H9 (cell line): ENCODE measurements around the gene TNFRSF18. TPM values are rescaled to one million over a fixed set of nuclear protein-coding genes. Genes with fewer than 3 reads are reported as not detected.

Source experiments
- DNase-seq: peaks from one replicate; pipeline ENCODE4 v3.0.0-alpha.2; 2017
- H2AFZ ChIP-seq: one replicate; pipeline ENCODE4 v1.6.1; 2013; ENCODE audit warnings: mild to moderate bottlenecking, low read length, control low read depth, moderate library complexity
- H2AK5ac ChIP-seq: 2 replicates; pipeline ENCODE4 v1.6.1; 2013; ENCODE audit warnings: low read length, control low read depth, mixed read lengths; ENCODE audit not compliant: insufficient read length
- H2BK120ac ChIP-seq: one replicate; pipeline ENCODE4 v1.6.1; 2013; ENCODE audit warnings: low read depth, mild to moderate bottlenecking, low read length, control low read depth, inconsistent platforms; ENCODE audit not compliant: poor library complexity, severe bottlenecking
- H2BK12ac ChIP-seq: 2 replicates; pipeline ENCODE4 v1.6.1; 2013; ENCODE audit warnings: low read length, control low read depth, mixed read lengths, low read depth; ENCODE audit not compliant: insufficient read length
- H2BK15ac ChIP-seq: 2 replicates; pipeline ENCODE4 v1.6.1; 2013; ENCODE audit warnings: low read depth, low read length, control low read depth
- H2BK20ac ChIP-seq: one replicate; pipeline ENCODE4 v1.6.1; 2013; ENCODE audit warnings: low read depth, mild to moderate bottlenecking, low read length, control low read depth, inconsistent platforms; ENCODE audit not compliant: poor library complexity, severe bottlenecking
- H2BK5ac ChIP-seq: 2 replicates; pipeline ENCODE4 v1.6.1; 2013; ENCODE audit warnings: low read length, control low read depth, mixed read lengths; ENCODE audit not compliant: insufficient read length
- H3K14ac ChIP-seq: 2 replicates; pipeline ENCODE4 v1.6.1; 2013; ENCODE audit warnings: low read length, control low read depth; ENCODE audit not compliant: insufficient read depth
- H3K18ac ChIP-seq: 2 replicates; pipeline ENCODE4 v1.6.1; 2013; ENCODE audit warnings: low read depth, mild to moderate bottlenecking, mixed read lengths, low read length, control low read depth; ENCODE audit not compliant: insufficient read length
- H3K23ac ChIP-seq: 2 replicates; pipeline ENCODE4 v1.6.1; 2013; ENCODE audit warnings: low read length, control low read depth, mixed read lengths, low read depth; ENCODE audit not compliant: insufficient read length
- H3K23me2 ChIP-seq: 2 replicates; pipeline ENCODE4 v1.6.1; 2013; ENCODE audit warnings: low read depth, mild to moderate bottlenecking, mixed read lengths, low read length, control low read depth; ENCODE audit not compliant: insufficient read length, poor library complexity, severe bottlenecking
- H3K27ac ChIP-seq: 2 replicates; pipeline ENCODE4 v1.5.1; 2013; ENCODE audit warnings: low read length, control low read depth, mixed read lengths, low read depth; ENCODE audit not compliant: insufficient read length
- H3K27me3 ChIP-seq: 2 replicates; pipeline ENCODE4 v1.6.1; 2013; ENCODE audit warnings: low read length, control low read depth, inconsistent platforms; ENCODE audit not compliant: insufficient read depth
- H3K4ac ChIP-seq: 2 replicates; pipeline ENCODE4 v1.6.1; 2013; ENCODE audit warnings: low read depth, mild to moderate bottlenecking, control low read depth, inconsistent platforms, low read length, moderate library complexity
- H3K4me1 ChIP-seq: 2 replicates; pipeline ENCODE4 v1.6.1; 2013; ENCODE audit warnings: low read length, control low read depth, inconsistent platforms; ENCODE audit not compliant: insufficient read depth
- H3K4me2 ChIP-seq: 2 replicates; pipeline ENCODE4 v1.6.1; 2013; ENCODE audit warnings: low read length, control low read depth, mixed read lengths; ENCODE audit not compliant: insufficient read length, insufficient read depth
- H3K56ac ChIP-seq: 2 replicates; pipeline ENCODE4 v1.6.1; 2013; ENCODE audit warnings: low read depth, mild to moderate bottlenecking, mixed read lengths, low read length, control low read depth; ENCODE audit not compliant: insufficient read length
- H3K79me1 ChIP-seq: 2 replicates; pipeline ENCODE4 v1.6.1; 2013; ENCODE audit warnings: low read depth, mild to moderate bottlenecking, moderate library complexity, low read length, control low read depth, inconsistent platforms; ENCODE audit not compliant: insufficient read depth, poor library complexity, severe bottlenecking
- H3K79me2 ChIP-seq: 2 replicates; pipeline ENCODE4 v1.6.1; 2013; ENCODE audit warnings: low read length, control low read depth, inconsistent platforms; ENCODE audit not compliant: insufficient read depth
- H3K9ac ChIP-seq: 2 replicates; pipeline ENCODE4 v1.6.1; 2013; ENCODE audit warnings: low read length, control low read depth, mixed read lengths; ENCODE audit not compliant: insufficient read length; ENCODE audit errors: extremely low read depth
- H3K9me3 ChIP-seq: one replicate; pipeline ENCODE4 v1.6.1; 2013; ENCODE audit warnings: low read depth, low read length, inconsistent platforms; ENCODE audit not compliant: control insufficient read depth
- H3T11ph ChIP-seq: one replicate; pipeline ENCODE4 v1.6.1; 2013; ENCODE audit warnings: mild to moderate bottlenecking, low read length, control low read depth, inconsistent platforms
- H4K20me1 ChIP-seq: one replicate; pipeline ENCODE4 v1.6.1; 2013; ENCODE audit not compliant: control insufficient read depth, insufficient read length, insufficient read depth
- H4K5ac ChIP-seq: 2 replicates; pipeline ENCODE4 v1.6.1; 2013; ENCODE audit warnings: low read depth, mild to moderate bottlenecking, mixed read lengths, low read length, control low read depth; ENCODE audit not compliant: insufficient read length
- H4K8ac ChIP-seq: replicated peaks from 2 replicates; pipeline ENCODE4 v1.6.1; 2013; ENCODE audit warnings: low read length, control low read depth, mixed read lengths, low read depth; ENCODE audit not compliant: insufficient read length
- H4K91ac ChIP-seq: 2 replicates; pipeline ENCODE4 v1.6.1; 2013; ENCODE audit warnings: low read depth, mild to moderate bottlenecking, moderate library complexity, mixed read lengths, low read length, control low read depth; ENCODE audit not compliant: insufficient read length
- H3K27ac Mint-ChIP-seq, 3 experiments: 2 replicates in 2 of 3; 3 replicates in 1 of 3; pipeline ENCODE4 v1.8.0; 2020 to 2021; ENCODE audit warnings: mixed read lengths in 3 of 3, mild to moderate bottlenecking in 1 of 3, moderate library complexity in 1 of 3
- H3K27me3 Mint-ChIP-seq: 2 replicates; pipeline ENCODE4 v1.8.0; 2021; ENCODE audit warnings: low read depth, mild to moderate bottlenecking, moderate library complexity, mixed read lengths
- H3K36me3 Mint-ChIP-seq, 3 experiments: 2 replicates in 2 of 3; 3 replicates in 1 of 3; pipeline ENCODE4 v1.8.0; 2020 to 2021; ENCODE audit warnings: low read depth in 3 of 3, mixed read lengths in 3 of 3; ENCODE audit not compliant: insufficient read depth in 1 of 3
- H3K4me1 Mint-ChIP-seq, 2 experiments: 2 replicates each; pipeline ENCODE4 v1.8.0; 2020; ENCODE audit warnings: mixed read lengths in 2 of 2
- H3K4me3 Mint-ChIP-seq, 2 experiments: 2 replicates in 1 of 2; 3 replicates in 1 of 2; pipeline ENCODE4 v1.8.0; 2020 to 2021; ENCODE audit warnings: mild to moderate bottlenecking in 2 of 2, mixed read lengths in 2 of 2, moderate library complexity in 1 of 2
- H3K9me3 Mint-ChIP-seq, 2 experiments: 2 replicates in 1 of 2; 3 replicates in 1 of 2; pipeline ENCODE4 v1.8.0; 2020; ENCODE audit warnings: mild to moderate bottlenecking in 2 of 2, mixed read lengths in 2 of 2, moderate library complexity in 1 of 2
- WGBS: extraction: QIAGEN DNeasy Blood & Tissue Kit; methylation state at CpG from one replicate; pipeline ENCODE4 v1.1.7; 2013; ENCODE audit warnings: missing lambda C conversion rate, low lambda C conversion rate, mixed read lengths; ENCODE audit not compliant: insufficient read length; ENCODE audit errors: extremely low coverage; 5-methylcytosine and 5-hydroxymethylcytosine counted together
- total RNA-seq: library from RNA; stranded (reverse); gene quantifications from 2 replicates; pipeline ENCODE4 v1.2.1, GENCODE V29; 2021
- TF ChIP-seq, protein P1 (sequence below): fragments of 200-600 bp; sonication (generic); conservative IDR thresholded peaks from 3 replicates; pipeline ENCODE4 v1.8.0; 2021; ENCODE audit warnings: antibody characterized with exemption, mild to moderate bottlenecking

The TNFRSF18 gene
- total RNA-seq, 1 experiment from 2014 or later: 2.0 TPM

DNA sequence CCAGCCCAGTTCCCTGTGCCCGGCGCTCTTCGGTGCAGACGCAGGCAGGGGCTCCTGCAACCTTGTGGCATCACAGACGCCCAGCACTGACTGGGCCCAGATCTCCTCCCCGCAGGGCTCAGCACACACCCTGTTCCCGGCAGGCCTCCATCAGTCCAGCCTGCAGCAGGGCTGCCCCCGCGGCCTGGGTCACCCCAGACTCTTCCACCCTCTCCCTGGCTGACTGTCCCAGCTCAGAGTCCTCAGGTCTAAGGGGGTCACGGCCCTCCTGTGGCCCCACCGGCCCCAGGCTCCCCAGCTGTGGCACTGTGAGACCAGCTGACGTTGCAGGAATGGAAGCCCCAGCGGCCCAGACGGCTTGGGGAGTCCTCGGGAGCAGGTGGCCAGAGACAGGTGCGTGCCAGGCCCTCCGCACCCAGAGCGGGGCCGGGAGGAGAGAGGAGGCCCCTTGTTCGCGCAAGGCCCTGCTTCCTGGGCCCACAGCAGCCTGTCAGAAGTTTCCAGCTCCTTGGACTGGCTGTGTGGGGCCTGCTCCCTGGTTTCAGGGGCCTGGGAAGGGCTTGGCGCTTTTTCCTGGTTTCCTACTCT is 29.9 kb upstream of the TNFRSF18 start:
- WGBS: no CpG with 5 or more reads among the region's 22 CpGs
- no peak overlapping the region for H3K14ac ChIP-seq
- H2BK12ac ChIP-seq: no peak overlapping the region
- Mint-ChIP-seq H3K4me3 (no peak overlapping the region), H3K36me3 (peaks cover 12 to 17% (median 16%) of the 10 kb centered on the region in 3 experiments), H3K27me3 (no peaks in the 10 kb centered on the region; the same call in 1 of the 2 replicates), H3K4me1 (peaks cover 8 to 21% of the 10 kb centered on the region in 2 experiments), H3K9me3 (peaks cover 0 to 4% of the 10 kb centered on the region in 2 experiments; a peak in 1 of 5 replicates), H3K27ac (no peak overlapping the region)
- H3K79me2 ChIP-seq: no peaks in the 10 kb centered on the region
- H3K79me1 ChIP-seq: no peaks in the 10 kb centered on the region
- H3K9me3 ChIP-seq: no peaks in the 10 kb centered on the region
- no peak overlapping the region for H2BK120ac ChIP-seq
- no peak overlapping the region for H3K9ac ChIP-seq
- no peak overlapping the region for H2BK20ac ChIP-seq
- TF ChIP-seq, protein P1, sequence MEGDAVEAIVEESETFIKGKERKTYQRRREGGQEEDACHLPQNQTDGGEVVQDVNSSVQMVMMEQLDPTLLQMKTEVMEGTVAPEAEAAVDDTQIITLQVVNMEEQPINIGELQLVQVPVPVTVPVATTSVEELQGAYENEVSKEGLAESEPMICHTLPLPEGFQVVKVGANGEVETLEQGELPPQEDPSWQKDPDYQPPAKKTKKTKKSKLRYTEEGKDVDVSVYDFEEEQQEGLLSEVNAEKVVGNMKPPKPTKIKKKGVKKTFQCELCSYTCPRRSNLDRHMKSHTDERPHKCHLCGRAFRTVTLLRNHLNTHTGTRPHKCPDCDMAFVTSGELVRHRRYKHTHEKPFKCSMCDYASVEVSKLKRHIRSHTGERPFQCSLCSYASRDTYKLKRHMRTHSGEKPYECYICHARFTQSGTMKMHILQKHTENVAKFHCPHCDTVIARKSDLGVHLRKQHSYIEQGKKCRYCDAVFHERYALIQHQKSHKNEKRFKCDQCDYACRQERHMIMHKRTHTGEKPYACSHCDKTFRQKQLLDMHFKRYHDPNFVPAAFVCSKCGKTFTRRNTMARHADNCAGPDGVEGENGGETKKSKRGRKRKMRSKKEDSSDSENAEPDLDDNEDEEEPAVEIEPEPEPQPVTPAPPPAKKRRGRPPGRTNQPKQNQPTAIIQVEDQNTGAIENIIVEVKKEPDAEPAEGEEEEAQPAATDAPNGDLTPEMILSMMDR: no peak
- no peak for DNase-seq
- no peak overlapping the region for H4K5ac ChIP-seq
- no peaks in the 10 kb centered on the region for H3K4me1 ChIP-seq
- H2BK15ac ChIP-seq: no peak overlapping the region
- H2AFZ ChIP-seq: no peak overlapping the region
- H3K23ac ChIP-seq: no peak overlapping the region
- no peaks in the 10 kb centered on the region for H3K27me3 ChIP-seq
- H2BK5ac ChIP-seq: no peak overlapping the region
- peaks cover 1% of the 10 kb centered on the region for H3K23me2 ChIP-seq
- H4K8ac ChIP-seq: no peak overlapping the region
- H4K91ac ChIP-seq: no peak overlapping the region
- no peak overlapping the region for H3K27ac ChIP-seq
- no peak overlapping the region for H3T11ph ChIP-seq
- H3K4me2 ChIP-seq: no peak overlapping the region
- H4K20me1 ChIP-seq: no peaks in the 10 kb centered on the region
- no peak overlapping the region for H3K56ac ChIP-seq
- no peak overlapping the region for H2AK5ac ChIP-seq
- H3K18ac ChIP-seq: no peak overlapping the region
- no peak overlapping the region for H3K4ac ChIP-seq
